H9 (cell line): ENCODE data around the gene NFKB1. TPM values are rescaled to one million over a fixed set of nuclear protein-coding genes. Genes with fewer than 3 reads are reported as not detected.

ENCODE experiments used
- DNase-seq: peaks from one replicate; pipeline ENCODE4 v3.0.0-alpha.2; 2017
- H2AFZ ChIP-seq: one replicate; pipeline ENCODE4 v1.6.1; 2013; ENCODE audit warnings: mild to moderate bottlenecking, low read length, control low read depth, moderate library complexity
- H2AK5ac ChIP-seq: 2 replicates; pipeline ENCODE4 v1.6.1; 2013; ENCODE audit warnings: low read length, control low read depth, mixed read lengths; ENCODE audit not compliant: insufficient read length
- H2BK120ac ChIP-seq: one replicate; pipeline ENCODE4 v1.6.1; 2013; ENCODE audit warnings: low read depth, mild to moderate bottlenecking, low read length, control low read depth, inconsistent platforms; ENCODE audit not compliant: poor library complexity, severe bottlenecking
- H2BK12ac ChIP-seq: 2 replicates; pipeline ENCODE4 v1.6.1; 2013; ENCODE audit warnings: low read length, control low read depth, mixed read lengths, low read depth; ENCODE audit not compliant: insufficient read length
- H2BK15ac ChIP-seq: 2 replicates; pipeline ENCODE4 v1.6.1; 2013; ENCODE audit warnings: low read depth, low read length, control low read depth
- H2BK20ac ChIP-seq: one replicate; pipeline ENCODE4 v1.6.1; 2013; ENCODE audit warnings: low read depth, mild to moderate bottlenecking, low read length, control low read depth, inconsistent platforms; ENCODE audit not compliant: poor library complexity, severe bottlenecking
- H2BK5ac ChIP-seq: 2 replicates; pipeline ENCODE4 v1.6.1; 2013; ENCODE audit warnings: low read length, control low read depth, mixed read lengths; ENCODE audit not compliant: insufficient read length
- H3K14ac ChIP-seq: 2 replicates; pipeline ENCODE4 v1.6.1; 2013; ENCODE audit warnings: low read length, control low read depth; ENCODE audit not compliant: insufficient read depth
- H3K18ac ChIP-seq: 2 replicates; pipeline ENCODE4 v1.6.1; 2013; ENCODE audit warnings: low read depth, mild to moderate bottlenecking, mixed read lengths, low read length, control low read depth; ENCODE audit not compliant: insufficient read length
- H3K23ac ChIP-seq: 2 replicates; pipeline ENCODE4 v1.6.1; 2013; ENCODE audit warnings: low read length, control low read depth, mixed read lengths, low read depth; ENCODE audit not compliant: insufficient read length
- H3K23me2 ChIP-seq: 2 replicates; pipeline ENCODE4 v1.6.1; 2013; ENCODE audit warnings: low read depth, mild to moderate bottlenecking, mixed read lengths, low read length, control low read depth; ENCODE audit not compliant: insufficient read length, poor library complexity, severe bottlenecking
- H3K27ac ChIP-seq: 2 replicates; pipeline ENCODE4 v1.5.1; 2013; ENCODE audit warnings: low read length, control low read depth, mixed read lengths, low read depth; ENCODE audit not compliant: insufficient read length
- H3K27me3 ChIP-seq: 2 replicates; pipeline ENCODE4 v1.6.1; 2013; ENCODE audit warnings: low read length, control low read depth, inconsistent platforms; ENCODE audit not compliant: insufficient read depth
- H3K4ac ChIP-seq: 2 replicates; pipeline ENCODE4 v1.6.1; 2013; ENCODE audit warnings: low read depth, mild to moderate bottlenecking, control low read depth, inconsistent platforms, low read length, moderate library complexity
- H3K4me1 ChIP-seq: 2 replicates; pipeline ENCODE4 v1.6.1; 2013; ENCODE audit warnings: low read length, control low read depth, inconsistent platforms; ENCODE audit not compliant: insufficient read depth
- H3K4me2 ChIP-seq: 2 replicates; pipeline ENCODE4 v1.6.1; 2013; ENCODE audit warnings: low read length, control low read depth, mixed read lengths; ENCODE audit not compliant: insufficient read length, insufficient read depth
- H3K56ac ChIP-seq: 2 replicates; pipeline ENCODE4 v1.6.1; 2013; ENCODE audit warnings: low read depth, mild to moderate bottlenecking, mixed read lengths, low read length, control low read depth; ENCODE audit not compliant: insufficient read length
- H3K79me1 ChIP-seq: 2 replicates; pipeline ENCODE4 v1.6.1; 2013; ENCODE audit warnings: low read depth, mild to moderate bottlenecking, moderate library complexity, low read length, control low read depth, inconsistent platforms; ENCODE audit not compliant: insufficient read depth, poor library complexity, severe bottlenecking
- H3K79me2 ChIP-seq: 2 replicates; pipeline ENCODE4 v1.6.1; 2013; ENCODE audit warnings: low read length, control low read depth, inconsistent platforms; ENCODE audit not compliant: insufficient read depth
- H3K9ac ChIP-seq: 2 replicates; pipeline ENCODE4 v1.6.1; 2013; ENCODE audit warnings: low read length, control low read depth, mixed read lengths; ENCODE audit not compliant: insufficient read length; ENCODE audit errors: extremely low read depth
- H3K9me3 ChIP-seq: one replicate; pipeline ENCODE4 v1.6.1; 2013; ENCODE audit warnings: low read depth, low read length, inconsistent platforms; ENCODE audit not compliant: control insufficient read depth
- H3T11ph ChIP-seq: one replicate; pipeline ENCODE4 v1.6.1; 2013; ENCODE audit warnings: mild to moderate bottlenecking, low read length, control low read depth, inconsistent platforms
- H4K20me1 ChIP-seq: one replicate; pipeline ENCODE4 v1.6.1; 2013; ENCODE audit not compliant: control insufficient read depth, insufficient read length, insufficient read depth
- H4K5ac ChIP-seq: 2 replicates; pipeline ENCODE4 v1.6.1; 2013; ENCODE audit warnings: low read depth, mild to moderate bottlenecking, mixed read lengths, low read length, control low read depth; ENCODE audit not compliant: insufficient read length
- H4K8ac ChIP-seq: replicated peaks from 2 replicates; pipeline ENCODE4 v1.6.1; 2013; ENCODE audit warnings: low read length, control low read depth, mixed read lengths, low read depth; ENCODE audit not compliant: insufficient read length
- H4K91ac ChIP-seq: 2 replicates; pipeline ENCODE4 v1.6.1; 2013; ENCODE audit warnings: low read depth, mild to moderate bottlenecking, moderate library complexity, mixed read lengths, low read length, control low read depth; ENCODE audit not compliant: insufficient read length
- H3K27ac Mint-ChIP-seq, 3 experiments: 2 replicates in 2 of 3; 3 replicates in 1 of 3; pipeline ENCODE4 v1.8.0; 2020 to 2021; ENCODE audit warnings: mixed read lengths in 3 of 3, mild to moderate bottlenecking in 1 of 3, moderate library complexity in 1 of 3
- H3K27me3 Mint-ChIP-seq: 2 replicates; pipeline ENCODE4 v1.8.0; 2021; ENCODE audit warnings: low read depth, mild to moderate bottlenecking, moderate library complexity, mixed read lengths
- H3K36me3 Mint-ChIP-seq, 3 experiments: 2 replicates in 2 of 3; 3 replicates in 1 of 3; pipeline ENCODE4 v1.8.0; 2020 to 2021; ENCODE audit warnings: low read depth in 3 of 3, mixed read lengths in 3 of 3; ENCODE audit not compliant: insufficient read depth in 1 of 3
- H3K4me1 Mint-ChIP-seq, 2 experiments: 2 replicates each; pipeline ENCODE4 v1.8.0; 2020; ENCODE audit warnings: mixed read lengths in 2 of 2
- H3K4me3 Mint-ChIP-seq, 2 experiments: 2 replicates in 1 of 2; 3 replicates in 1 of 2; pipeline ENCODE4 v1.8.0; 2020 to 2021; ENCODE audit warnings: mild to moderate bottlenecking in 2 of 2, mixed read lengths in 2 of 2, moderate library complexity in 1 of 2
- H3K9me3 Mint-ChIP-seq, 2 experiments: 2 replicates in 1 of 2; 3 replicates in 1 of 2; pipeline ENCODE4 v1.8.0; 2020; ENCODE audit warnings: mild to moderate bottlenecking in 2 of 2, mixed read lengths in 2 of 2, moderate library complexity in 1 of 2
- CTCF ChIP-seq: fragments of 200-600 bp; sonication (generic); conservative IDR thresholded peaks from 3 replicates; pipeline ENCODE4 v1.8.0; 2021; ENCODE audit warnings: antibody characterized with exemption, mild to moderate bottlenecking
- WGBS: extraction: QIAGEN DNeasy Blood & Tissue Kit; methylation state at CpG from one replicate; pipeline ENCODE4 v1.1.7; 2013; ENCODE audit warnings: missing lambda C conversion rate, low lambda C conversion rate, mixed read lengths; ENCODE audit not compliant: insufficient read length; ENCODE audit errors: extremely low coverage; 5-methylcytosine and 5-hydroxymethylcytosine counted together
- total RNA-seq: library from RNA; stranded (reverse); gene quantifications from 2 replicates; pipeline ENCODE4 v1.2.1, GENCODE V29; 2021

Gene NFKB1
- total RNA-seq, 1 experiment from 2014 or later = 5.7 TPM

GRCh38 chr4:102575369-102576129, 74.4 kb downstream of the NFKB1 start:
- Histone ChIP-seq H3K4me2 (no peak overlapping the region), H4K5ac (no peak overlapping the region), H3K4ac (no peak overlapping the region), H3K27ac (no peak overlapping the region), H4K91ac (no peak overlapping the region), H4K8ac (no peak overlapping the region), H3K4me1 (peaks cover 3% of the 10 kb centered on the region; the same call in 1 of the 2 replicates), H3K79me1 (no peaks in the 10 kb centered on the region), H3K14ac (no peak overlapping the region), H2BK5ac (no peak overlapping the region), H2BK20ac (no peak overlapping the region), H2BK120ac (no peak overlapping the region), H2AFZ (no peak overlapping the region), H4K20me1 (no peaks in the 10 kb centered on the region), H3K79me2 (no peaks in the 10 kb centered on the region; the same call in 1 of the 2 replicates), H3K23ac (no peak overlapping the region), H3K9me3 (no peaks in the 10 kb centered on the region), H3K56ac (no peak overlapping the region), H3K18ac (no peak overlapping the region), H2BK15ac (no peak overlapping the region), H3K27me3 (no peaks in the 10 kb centered on the region), H2AK5ac (no peak overlapping the region), H3T11ph (no peak overlapping the region), H2BK12ac (no peak overlapping the region), H3K23me2 (no peaks in the 10 kb centered on the region), H3K9ac (no peak overlapping the region)
- no peak for TF ChIP-seq CTCF
- DNase-seq = no peak
- H3K9me3 Mint-ChIP-seq = peaks cover 1% of the 10 kb centered on the region in 2 experiments; a peak in 2 of 5 replicates
- WGBS = no CpG with 5 or more reads among the region's 6 CpGs
- no peaks in the 10 kb centered on the region for H3K27me3 Mint-ChIP-seq
- H3K4me1 Mint-ChIP-seq = peaks cover 10 to 19% of the 10 kb centered on the region in 2 experiments
- H3K27ac Mint-ChIP-seq = peak overlapping the region in 1 of 3 experiments; percentile 7; a peak in 2 of 7 replicates
- H3K36me3 Mint-ChIP-seq = peaks cover 0 to 1% (median 0%) of the 10 kb centered on the region in 3 experiments; a peak in 2 of 7 replicates
- no peak overlapping the region for H3K4me3 Mint-ChIP-seq
